A549 treated with Hydrocortisone at 1 μM for 4 hours (cell line): ENCODE data around the gene ARL8A. TPM values are rescaled to one million over a fixed set of nuclear protein-coding genes. Genes with fewer than 3 reads are reported as not detected.

Experiments used
- total RNA-seq: library from RNA; stranded (reverse); fragments of 200-300 nt; extraction: Qiagen RNA extraction; gene quantifications from 5 replicates; pipeline ENCODE4 v1.2.3, GENCODE V29; 2022

ARL8A gene
- 43.6 to 54.3 TPM (median 51.0 TPM) in 5 replicates for total RNA-seq

GRCh38 chr1:202144402-202145067 lies at the start of gene ARL8A:
Gene ARL8A (minus strand): TSS chr1:202144737. CDS start chr1:202144572, 165 bp downstream.

GRCh38 chr1:202193614-202194327 lies 49.2 kb upstream of the ARL8A start, which contains the start of gene LGR6:
Gene LGR6 (plus strand): TSS chr1:202193799. CDS start chr1:202193990, 191 bp downstream.

GRCh38 chr1:202160377-202160940 lies 15.9 kb upstream of the ARL8A start, which contains the start of gene PTPN7:
Gene PTPN7 (minus strand): TSS chr1:202160602. CDS start chr1:202159402, 1,200 bp downstream.

GRCh38 chr1:202122639-202123335 lies 21.8 kb downstream of the ARL8A start, which contains the start of gene GPR37L1:
Gene GPR37L1 (plus strand): TSS chr1:202122917. CDS start chr1:202122964, 47 bp downstream.

Other genes starting within 250 kb of the ARL8A start
- gene LMOD1, start 198.2 kb downstream of the ARL8A start, total RNA-seq: not detected in 5 replicates
- gene TIMM17A, start 189.2 kb downstream of the ARL8A start, total RNA-seq: 91.8 to 126 TPM (median 102 TPM) in 5 replicates
- 85.2 to 89.4 TPM (median 87.7 TPM) in 5 replicates for gene RNPEP, start 162.1 kb downstream of the ARL8A start, total RNA-seq
- 112 to 157 TPM (median 146 TPM) in 5 replicates for gene ELF3, start 134.2 kb downstream of the ARL8A start, total RNA-seq
- 0.13 to 0.30 TPM (median 0.14 TPM) in 5 replicates for gene GPR37L1, start 21.8 kb downstream of the ARL8A start, total RNA-seq
- not detected in 5 replicates for gene PTPN7, start 15.9 kb upstream of the ARL8A start, total RNA-seq
- gene LGR6, start 49.1 kb upstream of the ARL8A start, total RNA-seq: 0.54 to 0.78 TPM (median 0.70 TPM) in 5 replicates
- 68.4 to 73.7 TPM (median 71.0 TPM) in 5 replicates for gene UBE2T, start 197.2 kb upstream of the ARL8A start, total RNA-seq
- 1.7 to 2.7 TPM (median 2.2 TPM) in 5 replicates for gene PPP1R12B, start 204.0 kb upstream of the ARL8A start, total RNA-seq